Prostate gland (tissue), 2 donors: ENCODE measurements around the gene TUNAR.

ENCODE experiments used
- POLR2A ChIP-seq: fragments of 450-650 bp; IDR thresholded peaks from one replicate; pipeline ENCODE4 v1.6.1; 2016; ENCODE audit warnings: antibody characterized with exemption, mild to moderate bottlenecking
- POLR2AphosphoS5 ChIP-seq: sonication (generic); formaldehyde crosslinking; IDR thresholded peaks from one replicate; pipeline ENCODE4 v1.6.1; 2017; ENCODE audit warnings: antibody characterized with exemption
- TF ChIP-seq, protein P1 (sequence below), 4 experiments: fragments of 200-600 bp in 2 of 4; fragments of 450-650 bp in 2 of 4; sonication (generic) in 2 of 4; IDR thresholded peaks; 1 replicate in 3 of 4; 2 replicates in 1 of 4; pipeline ENCODE4 v1.5.1; 2016 to 2019; ENCODE audit warnings: antibody characterized with exemption in 4 of 4, mild to moderate bottlenecking in 2 of 4, moderate library complexity in 2 of 4

DNA sequence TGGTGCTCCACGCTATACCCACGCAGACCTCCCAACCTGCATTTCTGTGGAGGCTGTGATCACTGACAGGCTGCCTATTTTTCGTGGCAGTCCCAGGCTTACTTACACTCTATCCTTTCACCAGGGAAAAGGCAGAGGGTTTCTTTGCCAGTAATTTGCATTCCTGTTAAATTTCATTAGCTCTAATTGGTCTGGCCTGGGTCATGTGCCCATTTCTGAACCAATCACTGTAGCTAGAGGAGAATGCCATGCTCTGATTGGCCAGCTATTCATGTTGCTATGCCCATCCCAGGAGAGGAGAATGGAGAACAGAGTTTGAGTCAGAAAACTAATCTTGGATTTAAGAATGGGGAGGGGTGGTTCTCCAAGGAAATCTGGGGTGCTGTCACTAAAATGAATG lies 43.2 kb upstream of the TUNAR start:
- TF ChIP-seq POLR2A (no peak), POLR2AphosphoS5 (no peak)
- TF ChIP-seq, protein P1, sequence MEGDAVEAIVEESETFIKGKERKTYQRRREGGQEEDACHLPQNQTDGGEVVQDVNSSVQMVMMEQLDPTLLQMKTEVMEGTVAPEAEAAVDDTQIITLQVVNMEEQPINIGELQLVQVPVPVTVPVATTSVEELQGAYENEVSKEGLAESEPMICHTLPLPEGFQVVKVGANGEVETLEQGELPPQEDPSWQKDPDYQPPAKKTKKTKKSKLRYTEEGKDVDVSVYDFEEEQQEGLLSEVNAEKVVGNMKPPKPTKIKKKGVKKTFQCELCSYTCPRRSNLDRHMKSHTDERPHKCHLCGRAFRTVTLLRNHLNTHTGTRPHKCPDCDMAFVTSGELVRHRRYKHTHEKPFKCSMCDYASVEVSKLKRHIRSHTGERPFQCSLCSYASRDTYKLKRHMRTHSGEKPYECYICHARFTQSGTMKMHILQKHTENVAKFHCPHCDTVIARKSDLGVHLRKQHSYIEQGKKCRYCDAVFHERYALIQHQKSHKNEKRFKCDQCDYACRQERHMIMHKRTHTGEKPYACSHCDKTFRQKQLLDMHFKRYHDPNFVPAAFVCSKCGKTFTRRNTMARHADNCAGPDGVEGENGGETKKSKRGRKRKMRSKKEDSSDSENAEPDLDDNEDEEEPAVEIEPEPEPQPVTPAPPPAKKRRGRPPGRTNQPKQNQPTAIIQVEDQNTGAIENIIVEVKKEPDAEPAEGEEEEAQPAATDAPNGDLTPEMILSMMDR (IDR thresholded peaks at IDR 0.05) = no peak
